Activated naive CD8-positive, alpha-beta T cell treated with anti-CD3 and anti-CD28 coated beads for 36 hours (primary cell): Measurements from ENCODE around the gene NEDD4L. TPM values are rescaled to one million over a fixed set of nuclear protein-coding genes. Genes with fewer than 3 reads are reported as not detected.

ENCODE experiments used
- DNase-seq: peaks from one replicate; pipeline ENCODE4 v3.0.0; 2021
- H3K27ac Mint-ChIP-seq: one replicate; pipeline ENCODE4 v1.8.0; 2022; ENCODE audit warnings: mild to moderate bottlenecking, moderate library complexity, mixed read lengths
- H3K27me3 Mint-ChIP-seq: one replicate; pipeline ENCODE4 v1.8.0; 2022; ENCODE audit warnings: mild to moderate bottlenecking, mixed read lengths
- H3K36me3 Mint-ChIP-seq: one replicate; pipeline ENCODE4 v1.8.0; 2021; ENCODE audit warnings: mild to moderate bottlenecking, mixed read lengths
- H3K4me1 Mint-ChIP-seq: one replicate; pipeline ENCODE4 v1.8.0; 2021; ENCODE audit warnings: mixed read lengths
- H3K4me3 Mint-ChIP-seq: one replicate; pipeline ENCODE4 v1.8.0; 2022; ENCODE audit warnings: mild to moderate bottlenecking, moderate library complexity, mixed read lengths
- H3K9me3 Mint-ChIP-seq: one replicate; pipeline ENCODE4 v1.8.0; 2022; ENCODE audit warnings: mixed read lengths
- total RNA-seq, 2 experiments: library from RNA; stranded (reverse); gene quantifications; one replicate each; pipeline ENCODE4 v1.2.3, GENCODE V29; 2021

NEDD4L gene
- total RNA-seq, 2 experiments from 2014 or later, result 10.5 to 14.4 TPM

GRCh38 chr18:58381676-58382411 lies 337.8 kb downstream of the NEDD4L start:
- H3K4me1 Mint-ChIP-seq, result no peaks in the 10 kb centered on the region
- H3K4me3 Mint-ChIP-seq, result no peak overlapping the region
- H3K9me3 Mint-ChIP-seq, result no peaks in the 10 kb centered on the region
- DNase-seq, result no peak
- no peaks in the 10 kb centered on the region for H3K36me3 Mint-ChIP-seq
- no peak overlapping the region for H3K27ac Mint-ChIP-seq
- no peaks in the 10 kb centered on the region for H3K27me3 Mint-ChIP-seq

DNA sequence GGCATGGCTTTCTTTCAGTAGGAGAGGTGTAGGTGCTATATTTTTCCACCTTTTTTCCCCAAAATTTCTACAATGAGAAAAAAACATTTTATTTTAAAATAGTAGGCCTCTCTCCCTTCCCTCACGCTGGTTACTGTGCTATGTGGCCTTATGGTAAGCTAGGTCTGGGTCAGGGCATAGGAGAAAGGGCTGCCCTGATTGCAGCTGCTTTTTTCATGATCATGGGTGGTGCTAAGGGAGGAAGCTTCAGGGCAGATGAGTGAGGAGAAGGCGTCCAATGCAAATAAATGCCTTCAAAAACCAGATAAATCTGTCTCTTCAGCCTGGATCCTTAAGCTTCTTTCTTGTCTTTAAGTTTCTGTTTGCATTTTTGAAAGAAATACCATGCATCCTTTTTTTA lies 338.4 kb downstream of the NEDD4L start:
- no peaks in the 10 kb centered on the region for H3K27me3 Mint-ChIP-seq
- no peak overlapping the region for H3K27ac Mint-ChIP-seq
- no peaks in the 10 kb centered on the region for H3K9me3 Mint-ChIP-seq
- H3K4me1 Mint-ChIP-seq, result no peaks in the 10 kb centered on the region
- H3K4me3 Mint-ChIP-seq, result no peak overlapping the region
- no peaks in the 10 kb centered on the region for H3K36me3 Mint-ChIP-seq
- no peak for DNase-seq

- H3K9me3 Mint-ChIP-seq, result no peaks in the 10 kb centered on the region
- no peaks in the 10 kb centered on the region for H3K27me3 Mint-ChIP-seq
- H3K4me1 Mint-ChIP-seq, result no peaks in the 10 kb centered on the region
- DNase-seq, result no peak
- no peak overlapping the region for H3K4me3 Mint-ChIP-seq
- no peak overlapping the region for H3K27ac Mint-ChIP-seq
- no peaks in the 10 kb centered on the region for H3K36me3 Mint-ChIP-seq
Observed at GRCh38 chr18:58385472-58385871, 341.4 kb downstream of the NEDD4L start.

DNA sequence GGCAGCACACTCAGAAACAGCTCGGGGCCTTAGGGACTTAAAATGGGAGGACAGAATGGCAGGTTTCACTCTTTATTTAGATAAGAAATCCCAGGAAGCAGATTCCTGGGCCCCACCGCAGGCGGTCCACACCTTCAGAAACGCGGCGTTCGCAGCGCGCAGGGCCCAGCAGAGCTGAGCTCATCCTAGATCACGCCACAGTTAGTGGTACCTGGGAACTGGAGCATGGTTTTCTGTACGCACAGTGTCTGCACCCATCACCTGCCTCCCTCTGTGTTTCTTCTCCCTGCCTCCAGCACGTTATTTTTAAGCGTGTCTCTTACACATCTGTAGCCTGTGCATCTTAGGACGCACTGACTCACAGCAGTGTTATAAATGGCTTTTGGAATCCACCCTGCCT lies 342.8 kb downstream of the NEDD4L start:
- no peaks in the 10 kb centered on the region for H3K9me3 Mint-ChIP-seq
- DNase-seq, result no peak
- no peak overlapping the region for H3K4me3 Mint-ChIP-seq
- no peak overlapping the region for H3K27ac Mint-ChIP-seq
- no peaks in the 10 kb centered on the region for H3K36me3 Mint-ChIP-seq
- no peaks in the 10 kb centered on the region for H3K4me1 Mint-ChIP-seq
- H3K27me3 Mint-ChIP-seq, result no peaks in the 10 kb centered on the region

DNA sequence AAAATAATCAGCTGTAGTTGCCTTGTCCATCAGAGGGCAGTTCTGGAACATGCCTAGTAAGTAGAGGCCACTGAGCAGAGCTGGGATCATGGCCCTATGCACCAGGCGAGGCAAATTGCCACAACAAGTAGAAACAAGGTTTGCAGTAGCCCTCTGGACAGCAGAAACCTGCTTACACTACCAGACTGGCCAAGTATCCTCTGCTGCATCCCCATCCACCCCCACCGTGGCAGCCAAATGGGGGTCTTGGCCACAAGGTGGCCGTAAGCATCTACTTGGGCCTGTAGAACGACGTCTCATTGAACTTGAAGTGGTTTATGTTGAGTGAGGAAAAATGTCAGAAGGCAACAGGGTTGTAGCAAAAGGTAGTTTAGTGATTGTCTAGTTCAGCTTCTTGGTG lies 343.7 kb downstream of the NEDD4L start:
- no peak for DNase-seq
- Mint-ChIP-seq H3K4me1 (no peaks in the 10 kb centered on the region), H3K36me3 (no peaks in the 10 kb centered on the region), H3K27me3 (no peaks in the 10 kb centered on the region), H3K9me3 (no peaks in the 10 kb centered on the region), H3K27ac (no peak overlapping the region), H3K4me3 (no peak overlapping the region)

- no peaks in the 10 kb centered on the region for H3K27me3 Mint-ChIP-seq
- H3K27ac Mint-ChIP-seq, result no peak overlapping the region
- no peaks in the 10 kb centered on the region for H3K36me3 Mint-ChIP-seq
- no peaks in the 10 kb centered on the region for H3K9me3 Mint-ChIP-seq
- H3K4me1 Mint-ChIP-seq, result no peaks in the 10 kb centered on the region
- no peak overlapping the region for H3K4me3 Mint-ChIP-seq
- DNase-seq, result no peak
Observed at GRCh38 chr18:58388736-58389135, 344.7 kb downstream of the NEDD4L start.

- no peaks in the 10 kb centered on the region for H3K27me3 Mint-ChIP-seq
- no peak overlapping the region for H3K4me3 Mint-ChIP-seq
- no peak for DNase-seq
- H3K36me3 Mint-ChIP-seq, result no peaks in the 10 kb centered on the region
- no peak overlapping the region for H3K27ac Mint-ChIP-seq
- H3K9me3 Mint-ChIP-seq, result no peaks in the 10 kb centered on the region
- no peaks in the 10 kb centered on the region for H3K4me1 Mint-ChIP-seq
Observed at GRCh38 chr18:58389745-58390144, 345.7 kb downstream of the NEDD4L start.

DNA sequence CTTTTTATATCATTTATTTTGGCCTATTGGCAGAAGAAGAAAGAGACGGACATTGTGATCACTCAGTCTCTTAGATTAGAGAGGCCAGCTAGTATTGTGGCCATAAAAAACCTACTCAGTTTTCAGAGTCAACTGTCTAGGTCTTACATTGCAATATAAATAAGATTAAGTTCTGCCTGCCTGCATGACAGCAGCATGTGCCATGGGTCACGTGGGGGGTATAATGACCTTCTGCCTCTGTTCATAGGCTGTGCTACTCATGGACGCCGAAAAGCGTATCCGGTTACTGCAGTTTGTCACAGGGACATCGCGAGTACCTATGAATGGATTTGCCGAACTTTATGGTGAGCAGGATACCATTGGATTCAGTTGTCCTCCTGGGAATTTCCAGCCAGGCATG lies 346.4 kb downstream of the NEDD4L start:
- Mint-ChIP-seq H3K4me3 (no peak overlapping the region), H3K27me3 (no peaks in the 10 kb centered on the region), H3K9me3 (no peaks in the 10 kb centered on the region), H3K36me3 (no peaks in the 10 kb centered on the region), H3K27ac (no peak overlapping the region), H3K4me1 (no peaks in the 10 kb centered on the region)
- no peak for DNase-seq

DNA sequence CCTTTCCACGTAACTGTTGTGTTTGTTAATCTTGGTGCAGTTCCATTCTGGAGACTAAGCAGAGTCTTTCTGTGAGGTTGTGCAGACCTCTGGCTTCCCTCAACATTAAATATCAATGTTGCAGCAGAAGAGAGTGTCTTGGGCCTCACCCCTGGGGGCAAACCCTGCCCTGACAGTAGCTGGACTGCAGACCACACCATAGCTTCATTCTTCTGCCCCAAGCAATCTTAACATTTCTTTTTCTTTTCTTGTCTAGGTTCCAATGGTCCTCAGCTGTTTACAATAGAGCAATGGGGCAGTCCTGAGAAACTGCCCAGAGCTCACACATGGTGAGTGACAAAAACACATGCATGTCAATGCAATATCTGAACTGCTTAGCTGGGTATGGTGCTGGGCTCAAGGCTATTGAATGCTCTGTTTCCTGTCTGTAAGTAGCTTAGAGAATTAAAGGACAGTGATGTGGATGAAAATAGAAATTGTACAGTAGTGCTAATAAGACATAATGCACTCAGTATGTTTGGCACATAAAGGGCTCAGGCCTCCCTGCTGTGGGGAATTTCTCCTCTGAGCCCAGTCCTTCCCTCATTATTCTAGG lies 347.3 kb downstream of the NEDD4L start:
- H3K36me3 Mint-ChIP-seq, result no peaks in the 10 kb centered on the region
- no peak for DNase-seq
- H3K9me3 Mint-ChIP-seq, result no peaks in the 10 kb centered on the region
- peaks cover 2% of the 10 kb centered on the region for H3K4me1 Mint-ChIP-seq
- H3K27me3 Mint-ChIP-seq, result no peaks in the 10 kb centered on the region
- H3K4me3 Mint-ChIP-seq, result no peak overlapping the region
- no peak overlapping the region for H3K27ac Mint-ChIP-seq

DNA sequence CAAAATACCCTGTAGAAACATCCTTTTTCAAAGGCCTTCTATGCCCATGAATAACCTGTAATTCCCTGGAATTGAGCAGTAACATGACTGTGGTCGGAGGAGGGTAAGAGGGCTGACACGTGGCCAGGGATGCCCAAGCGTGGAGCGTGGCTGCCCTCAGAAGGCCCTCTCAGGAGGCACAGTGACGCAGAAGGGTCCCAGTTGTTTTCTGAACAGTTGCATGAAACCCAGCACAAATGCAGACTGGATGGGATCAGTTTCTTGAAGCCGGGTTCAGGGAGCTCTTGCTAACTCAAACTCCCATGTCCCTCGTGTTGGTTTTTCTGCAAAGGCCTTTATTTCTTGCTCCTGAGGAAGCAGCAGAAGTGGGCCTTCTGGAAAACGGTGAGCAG lies 347.9 kb downstream of the NEDD4L start:
- Mint-ChIP-seq H3K27ac (no peak overlapping the region), H3K9me3 (no peaks in the 10 kb centered on the region)

GRCh38 chr18:58392324-58393000 lies 348.4 kb downstream of the NEDD4L start:
- H3K36me3 Mint-ChIP-seq, result no peaks in the 10 kb centered on the region
- H3K27ac Mint-ChIP-seq, result no peak overlapping the region

More for the DNA sequence above, 347.9 kb downstream of the NEDD4L start:
- no peaks in the 10 kb centered on the region for H3K27me3 Mint-ChIP-seq
- H3K4me3 Mint-ChIP-seq, result no peak overlapping the region
- H3K4me1 Mint-ChIP-seq, result peaks cover 2% of the 10 kb centered on the region
- no peak for DNase-seq
- no peaks in the 10 kb centered on the region for H3K36me3 Mint-ChIP-seq

DNA sequence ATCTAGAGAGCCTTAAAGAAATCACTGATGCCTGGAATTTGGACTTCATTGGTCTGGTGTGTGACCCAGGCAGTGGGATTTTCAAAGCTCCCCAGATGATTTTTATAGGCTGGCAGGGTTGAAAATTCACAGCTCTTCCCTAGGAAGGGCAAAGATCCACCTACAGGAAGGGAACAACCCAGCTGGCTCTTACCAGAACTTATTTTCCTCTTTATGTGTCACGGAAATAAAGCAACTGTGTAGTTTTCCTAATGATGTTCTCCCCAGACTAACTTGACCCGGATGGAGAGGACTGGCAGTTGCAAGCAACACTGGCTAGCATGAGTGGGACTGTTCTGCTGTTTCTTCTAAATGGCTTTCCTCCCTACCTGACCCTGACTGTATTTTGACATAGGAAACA lies 349.3 kb downstream of the NEDD4L start:
- Mint-ChIP-seq H3K27me3 (no peaks in the 10 kb centered on the region), H3K4me1 (peaks cover 2% of the 10 kb centered on the region), H3K4me3 (no peak overlapping the region), H3K36me3 (no peaks in the 10 kb centered on the region), H3K9me3 (no peaks in the 10 kb centered on the region), H3K27ac (no peak overlapping the region)
- no peak for DNase-seq

More at GRCh38 chr18:58392324-58393000, 348.4 kb downstream of the NEDD4L start:
- Mint-ChIP-seq H3K4me1 (peaks cover 2% of the 10 kb centered on the region), H3K9me3 (no peaks in the 10 kb centered on the region), H3K4me3 (no peak overlapping the region), H3K27me3 (no peaks in the 10 kb centered on the region)
- no peak for DNase-seq

GRCh38 chr18:58394046-58394445 lies 350.0 kb downstream of the NEDD4L start:
- no peaks in the 10 kb centered on the region for H3K36me3 Mint-ChIP-seq
- no peaks in the 10 kb centered on the region for H3K9me3 Mint-ChIP-seq
- no peak for DNase-seq
- no peaks in the 10 kb centered on the region for H3K27me3 Mint-ChIP-seq
- no peak overlapping the region for H3K27ac Mint-ChIP-seq
- H3K4me1 Mint-ChIP-seq, result peaks cover 2% of the 10 kb centered on the region
- H3K4me3 Mint-ChIP-seq, result no peak overlapping the region

DNA sequence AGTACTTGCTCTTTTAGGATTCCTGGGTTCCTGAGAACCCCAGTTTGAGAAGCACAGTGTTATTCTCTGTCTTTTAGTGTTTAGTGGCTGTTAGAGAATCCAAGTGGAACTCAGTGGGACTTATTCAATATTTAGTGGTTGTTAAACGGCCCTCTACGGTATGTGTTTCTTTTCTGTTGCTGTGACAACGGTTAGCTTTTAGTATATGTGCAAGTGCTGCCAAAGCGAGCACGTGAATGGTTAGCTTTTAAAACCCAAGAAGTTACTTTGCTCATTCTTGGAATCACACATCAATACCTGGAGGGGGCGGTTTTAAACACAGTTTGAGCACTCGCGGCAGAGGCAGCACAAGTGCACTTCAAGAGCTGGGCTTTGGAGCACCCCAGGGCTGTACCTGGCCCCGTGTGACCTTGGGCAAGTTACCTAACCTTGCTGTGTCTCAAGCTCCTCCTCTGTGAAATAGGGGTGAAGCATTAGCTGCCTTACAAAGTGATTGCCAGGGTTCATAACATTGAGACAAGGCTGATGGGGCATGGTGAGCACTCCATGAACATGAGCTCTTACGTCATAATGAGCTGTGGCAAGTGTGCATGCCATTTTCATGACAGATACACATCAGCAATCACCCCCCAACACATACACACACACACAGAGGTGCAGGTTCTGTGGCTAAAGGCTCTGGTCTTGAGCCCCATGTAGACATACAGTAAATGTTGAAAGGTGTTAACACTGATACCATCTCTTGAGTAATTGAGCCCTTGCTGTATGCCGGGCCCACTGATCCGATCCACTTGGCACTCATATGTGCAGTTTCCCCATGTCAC lies 350.8 kb downstream of the NEDD4L start:
- peaks cover 2% of the 10 kb centered on the region for H3K4me1 Mint-ChIP-seq
- no peaks in the 10 kb centered on the region for H3K27me3 Mint-ChIP-seq
- no peak overlapping the region for H3K4me3 Mint-ChIP-seq
- DNase-seq, result no peak
- H3K27ac Mint-ChIP-seq, result no peak overlapping the region
- no peaks in the 10 kb centered on the region for H3K36me3 Mint-ChIP-seq
- H3K9me3 Mint-ChIP-seq, result no peaks in the 10 kb centered on the region

DNA sequence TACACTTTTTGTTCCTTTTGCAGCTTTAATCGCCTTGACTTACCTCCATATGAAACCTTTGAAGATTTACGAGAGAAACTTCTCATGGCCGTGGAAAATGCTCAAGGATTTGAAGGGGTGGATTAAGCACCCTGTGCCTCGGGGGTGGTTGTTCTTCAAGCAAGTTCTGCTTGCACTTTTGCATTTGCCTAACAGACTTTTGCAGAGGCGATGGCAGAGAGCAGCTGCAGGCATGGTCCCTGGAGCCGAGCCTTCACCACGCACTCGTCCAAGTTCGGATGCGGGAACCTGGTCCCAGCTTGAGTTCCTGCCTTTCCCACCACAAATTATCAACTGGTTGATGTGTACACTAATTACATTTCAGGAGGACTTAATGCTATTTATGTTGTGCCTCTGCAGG lies 352.1 kb downstream of the NEDD4L start:
- H3K27me3 Mint-ChIP-seq, result no peaks in the 10 kb centered on the region
- DNase-seq, result no peak
- H3K4me1 Mint-ChIP-seq, result peaks cover 9% of the 10 kb centered on the region
- no peak overlapping the region for H3K27ac Mint-ChIP-seq
- no peak overlapping the region for H3K4me3 Mint-ChIP-seq
- no peaks in the 10 kb centered on the region for H3K36me3 Mint-ChIP-seq
- no peaks in the 10 kb centered on the region for H3K9me3 Mint-ChIP-seq
